Endothelial cell of umbilical vein (primary cell): ENCODE measurements around the gene SPRY4. TPM values are rescaled to one million over a fixed set of nuclear protein-coding genes. Genes with fewer than 3 reads are reported as not detected.

ENCODE experiments used
- BruUV-seq: library from RNA; stranded (reverse); fragments of 400-500 nt; replicated peaks from 2 replicates; lab custom pipeline; 2021; lab: Mats Ljungman, UMichigan
- CTCF ChIA-PET: fragments of 300-600, 350-600 bp; sonication (Branson Sonifier 250); formaldehyde crosslinking; loops from one replicate; lab custom pipeline; 2021; ENCODE audit warnings: antibody characterized with exemption, inconsistent platforms; lab: Charles Lee
- POLR2A ChIA-PET: fragments of 300-600, 350-600 bp; sonication (Branson Sonifier 250); formaldehyde crosslinking; loops from one replicate; lab custom pipeline; 2021; ENCODE audit warnings: antibody characterized with exemption, inconsistent platforms; lab: Charles Lee
- DNase-seq: peaks from one replicate; pipeline ENCODE4 v3.0.0-alpha.2; 2011; ENCODE audit warnings: low read depth, low spot score
- FAIRE-seq: peaks from 2 replicates; lab custom pipeline; 2011; peaks lifted over from hg19 to GRCh38; lab: Jason Lieb, UNC
- H2AFZ ChIP-seq: 2 replicates; pipeline ENCODE4 v1.6.0; 2012; ENCODE audit warnings: low read depth, low read length, control low read depth, inconsistent platforms
- H3K27ac ChIP-seq: 2 replicates; pipeline ENCODE4 v1.5.1; 2011; ENCODE audit warnings: low read depth, mild to moderate bottlenecking, control low read depth, low read length, moderate library complexity; ENCODE audit not compliant: insufficient read depth
- H3K27me3 ChIP-seq, 2 experiments: 2 replicates each; pipeline versions ENCODE4 v1.6.0 to v1.6.1; 2011; ENCODE audit warnings: low read length in 2 of 2, mixed read lengths in 1 of 2; ENCODE audit not compliant: control insufficient read depth in 2 of 2, insufficient read depth in 2 of 2
- H3K36me3 ChIP-seq, 2 experiments: 2 replicates in 1 of 2; 3 replicates in 1 of 2; pipeline ENCODE4 v1.5.1; 2011; ENCODE audit warnings: low read length in 2 of 2, mild to moderate bottlenecking in 1 of 2, moderate library complexity in 1 of 2; ENCODE audit not compliant: control insufficient read depth in 2 of 2, insufficient read depth in 2 of 2; ENCODE audit errors: extremely low read depth in 1 of 2
- H3K4me1 ChIP-seq: 3 replicates; pipeline ENCODE4 v1.5.1; 2011; ENCODE audit warnings: mild to moderate bottlenecking, low read length; ENCODE audit not compliant: control insufficient read depth, insufficient read depth; ENCODE audit errors: extremely low read depth
- H3K4me2 ChIP-seq: 2 replicates; pipeline ENCODE4 v1.6.1; 2011; ENCODE audit warnings: low read length, control low read depth, mixed read lengths; ENCODE audit not compliant: insufficient read depth
- H3K4me3 ChIP-seq, 3 experiments: fragments of 200-600 bp in 1 of 3; sonication (generic), shearing (Covaris generic) in 1 of 3; replicated peaks in 1 of 3; 2 replicates each; pipeline ENCODE4 v1.5.1; 2011 to 2016; ENCODE audit warnings: control low read depth in 3 of 3, low read length in 3 of 3, mild to moderate bottlenecking in 2 of 3, inconsistent platforms in 1 of 3, low read depth in 1 of 3, moderate library complexity in 1 of 3; ENCODE audit not compliant: insufficient read depth in 1 of 3
- H3K79me2 ChIP-seq: 2 replicates; pipeline ENCODE4 v1.6.0; 2012; ENCODE audit warnings: low read length, inconsistent platforms; ENCODE audit not compliant: control insufficient read depth, insufficient read depth
- H3K9ac ChIP-seq: replicated peaks from 2 replicates; pipeline ENCODE3; 2011; ENCODE audit warnings: low read length, control low read depth; ENCODE audit not compliant: insufficient read depth; ENCODE audit errors: extremely low read depth
- H3K9me1 ChIP-seq: replicated peaks from 3 replicates; pipeline ENCODE4 v1.6.0; 2011; ENCODE audit warnings: mild to moderate bottlenecking, low read length; ENCODE audit not compliant: control insufficient read depth, insufficient read depth; ENCODE audit errors: extremely low read depth
- H3K9me3 ChIP-seq: replicated peaks from 2 replicates; pipeline ENCODE4 v1.5.1; 2012; ENCODE audit warnings: low read length, inconsistent platforms; ENCODE audit not compliant: control insufficient read depth, insufficient read depth
- H4K20me1 ChIP-seq: replicated peaks from 2 replicates; pipeline ENCODE3; 2011; ENCODE audit warnings: mild to moderate bottlenecking, low read length; ENCODE audit not compliant: control insufficient read depth, insufficient read depth; ENCODE audit errors: extremely low read depth
- EZH2 ChIP-seq: IDR thresholded peaks from 2 replicates; pipeline ENCODE4 v1.6.1; 2012; ENCODE audit warnings: borderline replicate concordance, low read depth, mild to moderate bottlenecking, moderate library complexity, low read length, inconsistent platforms; ENCODE audit not compliant: severe bottlenecking
- FOS ChIP-seq: IDR thresholded peaks from 2 replicates; pipeline ENCODE4 v1.6.1; 2011; ENCODE audit warnings: mild to moderate bottlenecking, low read length, moderate library complexity, borderline replicate concordance; ENCODE audit not compliant: insufficient read depth
- GATA2 ChIP-seq: IDR thresholded peaks from 2 replicates; pipeline ENCODE4 v1.7.0; 2011; ENCODE audit warnings: low read depth, mild to moderate bottlenecking, moderate library complexity, mixed read lengths, low read length; ENCODE audit not compliant: insufficient read length, insufficient read depth
- JUN ChIP-seq: IDR thresholded peaks from 2 replicates; pipeline ENCODE4 v1.6.1; 2011; ENCODE audit warnings: borderline replicate concordance, low read depth; ENCODE audit not compliant: insufficient read length, insufficient read depth
- MYC ChIP-seq: IDR thresholded peaks from one replicate; pipeline ENCODE4 v1.6.1; 2011; ENCODE audit warnings: mild to moderate bottlenecking, low read depth, low read length
- POLR2A ChIP-seq: IDR thresholded peaks from 2 replicates; pipeline ENCODE4 v1.6.1; 2012; ENCODE audit warnings: low read depth, mild to moderate bottlenecking, control low read depth, low read length
- POLR2AphosphoS5 ChIP-seq: IDR thresholded peaks from 2 replicates; pipeline ENCODE4 v1.6.1; 2012; ENCODE audit warnings: low read depth, mild to moderate bottlenecking, control low read depth, low read length, moderate library complexity; ENCODE audit not compliant: insufficient read depth
- dilution Hi-C: fragments of 300-500 bp; cut with MboI; formaldehyde crosslinking; loops from one replicate; pipeline ENCODE4 v1.15.0; 2019; ENCODE audit warnings: low sequenced_read_pairs; ENCODE audit not compliant: extremely low pct_ligation_motif_present
- intact Hi-C: fragments of 100-400 bp; cut with micrococcal nuclease; formaldehyde crosslinking; loops from one replicate; pipeline ENCODE4 v1.10.0; 2022
- polyA plus RNA-seq, 4 experiments: library from polyadenylated mRNA; depleted of rRNA in 3 of 4; stranded (reverse) in 3 of 4; unstranded in 1 of 4; fragments of >200 nt; gene quantifications; 2 replicates each; pipeline versions ENCODE4 v1.2.1 to v1.2.3, GENCODE V29; 2011 to 2012; ENCODE audit warnings: missing spikeins in 1 of 4
- total RNA-seq: library from RNA; stranded (reverse); gene quantifications from 2 replicates; pipeline ENCODE4 v1.2.3, GENCODE V29; 2021
- TF ChIP-seq, protein P1 (sequence below): IDR thresholded peaks from 2 replicates; pipeline ENCODE4 v1.6.1; 2011; ENCODE audit not compliant: insufficient read depth, insufficient read length
- TF ChIP-seq, protein P2 (sequence below), 2 donors: IDR thresholded peaks; 1 replicate in 1 of 2; 2 replicates in 1 of 2; pipeline ENCODE4 v1.5.1; 2011; ENCODE audit warnings: low read length in 2 of 2, mild to moderate bottlenecking in 2 of 2, moderate library complexity in 2 of 2, control low read depth in 1 of 2, inconsistent platforms in 1 of 2, low read depth in 1 of 2; ENCODE audit not compliant: insufficient read depth in 1 of 2; ENCODE audit errors: extremely low read depth in 1 of 2

SPRY4 gene
- total and polyA plus RNA-seq, 2 donors (not counting 3 experiments of a cell fraction or from before 2014, with no cell fraction given) = 9.3 to 33.9 TPM

- Histone ChIP-seq H4K20me1 (no peaks in the 10 kb centered on the region), H3K4me1 (no peaks in the 10 kb centered on the region), H3K79me2 (peaks cover 25% of the 10 kb centered on the region), H2AFZ (no peak overlapping the region), H3K9me3 (no peaks in the 10 kb centered on the region), H3K9me1 (no peaks in the 10 kb centered on the region), H3K9ac (no peak overlapping the region), H3K27me3 (no peaks in the 10 kb centered on the region), H3K4me3 (no peak overlapping the region), H3K4me2 (no peak overlapping the region), H3K27ac (no peak overlapping the region), H3K36me3 (peaks cover 2 to 4% of the 10 kb centered on the region in 2 experiments)
- TF ChIP-seq, protein P1, sequence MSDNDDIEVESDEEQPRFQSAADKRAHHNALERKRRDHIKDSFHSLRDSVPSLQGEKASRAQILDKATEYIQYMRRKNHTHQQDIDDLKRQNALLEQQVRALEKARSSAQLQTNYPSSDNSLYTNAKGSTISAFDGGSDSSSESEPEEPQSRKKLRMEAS = no peak
- TF ChIP-seq POLR2A (no peak), POLR2AphosphoS5 (no peak), EZH2 (no peak), GATA2 (no peak), FOS (no peak), MYC (no peak), JUN (no peak)
- TF ChIP-seq, protein P2, sequence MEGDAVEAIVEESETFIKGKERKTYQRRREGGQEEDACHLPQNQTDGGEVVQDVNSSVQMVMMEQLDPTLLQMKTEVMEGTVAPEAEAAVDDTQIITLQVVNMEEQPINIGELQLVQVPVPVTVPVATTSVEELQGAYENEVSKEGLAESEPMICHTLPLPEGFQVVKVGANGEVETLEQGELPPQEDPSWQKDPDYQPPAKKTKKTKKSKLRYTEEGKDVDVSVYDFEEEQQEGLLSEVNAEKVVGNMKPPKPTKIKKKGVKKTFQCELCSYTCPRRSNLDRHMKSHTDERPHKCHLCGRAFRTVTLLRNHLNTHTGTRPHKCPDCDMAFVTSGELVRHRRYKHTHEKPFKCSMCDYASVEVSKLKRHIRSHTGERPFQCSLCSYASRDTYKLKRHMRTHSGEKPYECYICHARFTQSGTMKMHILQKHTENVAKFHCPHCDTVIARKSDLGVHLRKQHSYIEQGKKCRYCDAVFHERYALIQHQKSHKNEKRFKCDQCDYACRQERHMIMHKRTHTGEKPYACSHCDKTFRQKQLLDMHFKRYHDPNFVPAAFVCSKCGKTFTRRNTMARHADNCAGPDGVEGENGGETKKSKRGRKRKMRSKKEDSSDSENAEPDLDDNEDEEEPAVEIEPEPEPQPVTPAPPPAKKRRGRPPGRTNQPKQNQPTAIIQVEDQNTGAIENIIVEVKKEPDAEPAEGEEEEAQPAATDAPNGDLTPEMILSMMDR (IDR thresholded peaks at IDR 0.05; ENCODE audit: extremely low read depth in 1 of 2, insufficient read depth in 1 of 2, low read depth in 1 of 2, low read length in 2 of 2) = no peak
- dilution Hi-C loops (no loop called here), intact Hi-C loops (no loop called here)
- FAIRE-seq (no peak), DNase-seq (no peak)
- ChIA-PET POLR2A (no interaction called here), CTCF (interaction anchor here (0.6 to 0.9 kb wide), 2 partner anchors 214 to 241 kb away, joined by 3 read pairs; no protein-coding TSS in a partner anchor)
- BruUV-seq = no TSS peak
Measured at GRCh38 chr5:142307146-142307890, 17.5 kb downstream of the SPRY4 start.
